ENCODE measurements around the gene TERT. TPM values are rescaled to one million over a fixed set of nuclear protein-coding genes. Genes with fewer than 3 reads are reported as not detected.

TERT gene
- polyA plus RNA-seq, 1 donor from 2014 or later: not detected

- TF ChIP-seq EP300 (conservative IDR thresholded peaks at IDR 0.05; ENCODE audit: poor library complexity, severe bottlenecking) (no peak), MXI1 (conservative IDR thresholded peaks at IDR 0.05; ENCODE audit: poor library complexity, severe bottlenecking) (no peak), TAF1 (IDR thresholded peaks at IDR 0.05; ENCODE audit: low read depth) (no peak), RAD21 (conservative IDR thresholded peaks at IDR 0.05) (no peak), REST (IDR thresholded peaks at IDR 0.05; ENCODE audit: borderline replicate concordance) (no peak), POLR2AphosphoS5 (IDR thresholded peaks at IDR 0.05) (no peak), EZH2 (IDR thresholded peaks at IDR 0.05; ENCODE audit: borderline replicate concordance, insufficient read depth, low read length, poor library complexity, severe bottlenecking) (no peak), SMC3 (conservative IDR thresholded peaks at IDR 0.05; ENCODE audit: poor library complexity) (no peak), CTCF (IDR thresholded peaks at IDR 0.05; ENCODE audit: poor library complexity, severe bottlenecking) (no peak)
- Histone ChIP-seq H3K4me2 (ENCODE audit: low read length) (no peak overlapping the region), H3K27ac (ENCODE audit: low read length) (no peak overlapping the region), H3K9me3 (ENCODE audit: low read length) (peaks cover under 1% of the 10 kb centered on the region), H4K20me1 (ENCODE audit: insufficient read depth) (no peaks in the 10 kb centered on the region), H3K4me3 (ENCODE audit: low read length) (no peak overlapping the region), H3K36me3 (ENCODE audit: insufficient read depth, low read length) (no peaks in the 10 kb centered on the region), H3K9ac (ENCODE audit: low read length) (no peak overlapping the region), H3K9me2 (ENCODE audit: insufficient read depth, low read length) (no peaks in the 10 kb centered on the region), H3K79me2 (replicated peaks; ENCODE audit: insufficient read depth, low read length) (no peaks in the 10 kb centered on the region), H2AFZ (ENCODE audit: low read depth, low read length) (no peak overlapping the region), H3K27me3 (ENCODE audit: insufficient read depth, low read depth, low read length) (no peaks in the 10 kb centered on the region), H3F3A (ENCODE audit: insufficient read depth, low read length, poor library complexity, severe bottlenecking) (no peaks in the 10 kb centered on the region)
Measured at GRCh38 chr5:1241509-1242080, 53.3 kb downstream of the TERT start.

- H3K27me3 ChIP-seq (ENCODE audit: insufficient read depth, low read depth, low read length): no peaks in the 10 kb centered on the region
- no peak overlapping the region for H3K9ac ChIP-seq (ENCODE audit: low read length)
- H3K4me2 ChIP-seq (ENCODE audit: low read length): no peak overlapping the region
- H3K79me2 ChIP-seq (replicated peaks; ENCODE audit: insufficient read depth, low read length): no peaks in the 10 kb centered on the region
- no peak overlapping the region for H2AFZ ChIP-seq (ENCODE audit: low read depth, low read length)
- H3K9me2 ChIP-seq (ENCODE audit: insufficient read depth, low read length): no peaks in the 10 kb centered on the region
- no peak for TF ChIP-seq MXI1 (conservative IDR thresholded peaks at IDR 0.05; ENCODE audit: poor library complexity, severe bottlenecking)
- TF ChIP-seq RAD21 (conservative IDR thresholded peaks at IDR 0.05): no peak
- TF ChIP-seq CTCF (IDR thresholded peaks at IDR 0.05; ENCODE audit: poor library complexity, severe bottlenecking): no peak
- TF ChIP-seq EP300 (conservative IDR thresholded peaks at IDR 0.05; ENCODE audit: poor library complexity, severe bottlenecking): no peak
- no peak for TF ChIP-seq POLR2AphosphoS5 (IDR thresholded peaks at IDR 0.05)
- no peak for TF ChIP-seq EZH2 (IDR thresholded peaks at IDR 0.05; ENCODE audit: borderline replicate concordance, insufficient read depth, low read length, poor library complexity, severe bottlenecking)
- no peaks in the 10 kb centered on the region for H3K36me3 ChIP-seq (ENCODE audit: insufficient read depth, low read length)
- no peak overlapping the region for H3K27ac ChIP-seq (ENCODE audit: low read length)
- no peak overlapping the region for H3K4me3 ChIP-seq (ENCODE audit: low read length)
- H4K20me1 ChIP-seq (ENCODE audit: insufficient read depth): no peaks in the 10 kb centered on the region
- peaks cover 9% of the 10 kb centered on the region for H3K9me3 ChIP-seq (ENCODE audit: low read length)
- H3F3A ChIP-seq (ENCODE audit: insufficient read depth, low read length, poor library complexity, severe bottlenecking): no peaks in the 10 kb centered on the region
Measured at GRCh38 chr5:1240496-1241260, 54.2 kb downstream of the TERT start.

Measured in neural cell (in vitro differentiated cells).